ENCODE measurements around the gene PUSL1.
A peak's percentile ranks its signal among the peaks of the same experiment; 100 is the strongest.

Gene PUSL1

DNA sequence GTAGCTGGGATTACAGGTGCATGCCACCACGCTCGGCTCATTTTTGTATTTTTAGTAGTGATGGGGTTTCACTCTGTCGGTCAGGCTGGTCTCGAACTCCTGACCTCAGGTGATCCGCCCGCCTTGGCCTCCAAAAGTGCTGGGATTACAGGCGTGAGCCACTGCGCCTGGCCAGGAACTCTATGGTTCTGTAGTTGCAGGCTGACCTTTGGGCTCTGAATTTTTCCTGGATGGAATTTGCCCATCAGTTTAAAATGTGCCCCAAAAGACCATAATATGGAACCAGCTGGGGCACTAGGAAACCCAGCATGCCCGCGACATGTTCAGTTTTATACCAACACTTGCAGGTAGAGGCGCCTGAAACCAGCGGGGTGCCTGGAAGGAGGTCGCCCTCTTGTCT, 29.8 kb upstream of the PUSL1 start:
- DNase-seq (ENCODE audit: low read depth in 1 of 2, low spot score in 1 of 2): no peak

DNA sequence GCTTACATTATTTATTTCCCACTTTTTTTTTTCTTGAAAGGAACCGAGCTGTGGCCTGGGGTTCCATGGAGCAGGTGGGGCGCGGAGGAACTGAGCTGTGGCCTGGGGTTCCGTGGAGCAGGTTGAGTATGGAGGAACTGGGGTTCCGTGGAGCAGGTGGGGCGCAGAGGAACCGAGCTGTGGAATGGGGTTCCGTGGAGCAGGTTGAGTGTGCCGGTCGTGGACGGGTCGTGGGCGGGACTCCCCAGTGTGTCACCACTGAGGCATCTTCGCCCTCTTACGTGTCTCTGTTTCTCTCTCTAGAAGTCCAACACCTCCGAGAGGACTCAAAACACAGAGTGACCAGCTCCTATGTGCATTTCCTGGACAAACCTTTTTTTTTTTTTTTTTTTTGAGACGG, 29.4 kb upstream of the PUSL1 start:
- no peak for DNase-seq (ENCODE audit: low read depth in 1 of 2, low spot score in 1 of 2)

GRCh38 chr1:1280782-1281481, 27.5 kb upstream of the PUSL1 start:
- no peak for DNase-seq (ENCODE audit: low read depth in 1 of 2, low spot score in 1 of 2)

- DNase-seq (ENCODE audit: low read depth in 1 of 2, low spot score in 1 of 2): no peak
Measured at GRCh38 chr1:1281533-1282321, 26.7 kb upstream of the PUSL1 start.

DNA sequence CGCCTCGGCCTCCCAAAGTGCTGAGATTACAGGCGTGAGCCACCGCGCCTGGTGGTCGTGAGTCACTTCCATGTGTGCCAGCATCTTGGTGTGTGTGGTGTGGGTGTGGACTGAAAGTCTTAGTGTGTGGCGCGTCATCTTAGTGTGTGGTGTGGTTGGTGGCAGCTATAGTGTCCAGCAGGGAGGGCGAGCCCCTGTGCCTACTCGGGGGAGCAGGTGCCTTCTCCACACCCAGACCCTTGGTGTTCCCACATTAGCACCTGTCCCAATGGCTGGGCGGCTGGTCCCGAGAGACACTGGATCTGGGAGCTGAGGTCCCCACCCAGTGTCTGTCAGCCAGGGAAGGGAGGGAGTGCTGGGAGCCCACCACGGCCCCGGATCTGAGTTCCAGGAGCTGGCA, 25.4 kb upstream of the PUSL1 start:
- DNase-seq (ENCODE audit: low read depth in 1 of 2, low spot score in 1 of 2): no peak

DNA sequence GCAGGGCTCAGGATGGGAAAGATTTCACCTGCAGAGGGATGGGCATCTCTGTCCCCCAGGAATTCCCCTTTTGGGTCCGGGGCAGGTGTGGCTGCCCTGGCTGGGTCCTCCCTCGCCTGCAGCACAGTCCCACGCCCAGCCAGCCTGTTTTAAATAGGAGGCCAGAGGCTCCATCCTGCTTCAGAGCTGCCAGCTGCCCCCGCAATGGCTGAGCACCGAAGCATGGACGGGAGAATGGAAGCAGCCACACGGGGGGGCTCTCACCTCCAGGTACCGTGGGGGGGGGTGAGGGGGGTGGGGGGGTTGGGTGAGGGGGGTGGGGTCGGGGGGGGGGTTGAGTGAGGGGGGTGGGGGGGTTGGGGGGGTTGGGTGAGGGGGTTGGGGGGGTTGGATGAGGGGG, 24.6 kb upstream of the PUSL1 start:
- no peak for DNase-seq (ENCODE audit: low read depth in 1 of 2, low spot score in 1 of 2)

DNA sequence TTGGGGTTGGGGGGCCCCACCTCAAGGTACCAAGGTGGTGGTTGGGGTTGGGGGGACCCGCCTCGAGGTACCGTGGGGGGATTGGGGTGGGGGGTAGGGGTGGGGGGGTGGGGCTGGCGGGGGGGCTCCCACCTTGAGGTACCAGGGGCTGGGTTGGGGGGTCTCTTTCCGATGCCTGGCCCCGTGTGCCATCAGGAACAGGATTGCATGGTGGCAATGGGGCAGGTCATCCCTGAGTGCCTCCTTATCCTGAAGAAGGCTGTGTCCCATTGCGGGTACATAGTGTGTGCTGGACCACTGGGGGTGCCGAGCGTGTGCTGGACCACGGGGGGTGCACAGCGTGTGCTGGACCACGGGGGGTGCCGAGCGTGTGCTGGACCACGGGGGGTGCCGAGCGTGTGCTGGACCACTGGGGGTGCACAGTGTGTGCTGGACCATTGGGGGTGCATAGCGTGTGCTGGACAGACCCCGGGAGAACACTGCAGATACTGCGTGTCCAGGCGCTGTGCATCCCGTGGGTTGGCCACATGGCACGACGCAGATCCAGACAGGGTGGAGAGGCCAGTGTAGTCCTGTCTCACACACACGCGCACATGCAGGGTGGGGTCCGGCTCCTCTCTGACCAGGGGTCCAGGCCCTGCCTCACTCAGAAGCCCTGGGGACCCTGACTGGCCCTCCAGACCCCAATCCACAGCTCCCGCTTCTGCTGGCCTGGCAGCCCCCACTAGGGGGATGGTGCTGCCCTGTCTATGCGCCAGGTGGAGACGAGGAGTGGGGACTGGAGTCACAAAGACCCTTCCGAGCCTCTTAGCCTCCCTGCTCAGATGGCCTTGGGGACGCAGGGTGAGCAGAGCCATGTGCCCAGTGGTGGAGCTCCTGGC, 23.9 kb upstream of the PUSL1 start:
- DNase-seq (ENCODE audit: low read depth in 1 of 2, low spot score in 1 of 2): no peak

- no peak for DNase-seq (ENCODE audit: low read depth in 1 of 2, low spot score in 1 of 2)
Measured at GRCh38 chr1:1285102-1285571, 23.3 kb upstream of the PUSL1 start.

DNA sequence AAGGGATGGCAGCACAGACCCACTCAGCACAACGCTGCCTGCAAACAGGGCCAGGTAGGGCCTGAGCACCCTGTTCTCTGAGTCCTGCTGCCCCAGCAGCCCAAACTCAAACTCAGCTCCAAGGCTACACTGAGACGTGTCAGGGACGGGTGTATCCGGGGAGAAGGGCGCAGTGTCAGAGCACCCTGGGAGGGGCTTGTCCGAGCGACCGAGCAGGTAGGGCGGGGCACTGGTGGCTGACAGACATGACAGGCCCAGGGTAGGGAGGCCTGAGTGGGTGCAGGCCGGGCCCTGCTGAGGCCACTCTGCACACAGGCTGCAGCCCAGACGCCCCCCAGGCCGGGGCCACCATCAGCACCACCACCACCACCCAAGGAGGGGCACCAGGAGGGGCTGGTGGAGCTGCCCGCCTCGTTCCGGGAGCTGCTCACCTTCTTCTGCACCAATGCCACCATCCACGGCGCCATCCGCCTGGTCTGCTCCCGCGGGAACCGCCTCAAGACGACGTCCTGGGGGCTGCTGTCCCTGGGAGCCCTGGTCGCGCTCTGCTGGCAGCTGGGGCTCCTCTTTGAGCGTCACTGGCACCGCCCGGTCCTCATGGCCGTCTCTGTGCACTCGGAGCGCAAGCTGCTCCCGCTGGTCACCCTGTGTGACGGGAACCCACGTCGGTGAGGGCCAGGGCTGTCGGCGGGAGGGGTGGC, 22.6 kb upstream of the PUSL1 start:
- DNase-seq (ENCODE audit: low read depth in 1 of 2, low spot score in 1 of 2): no peak

GRCh38 chr1:1286313-1287261, 21.8 kb upstream of the PUSL1 start:
- no peak for DNase-seq (ENCODE audit: low read depth in 1 of 2, low spot score in 1 of 2)

DNA sequence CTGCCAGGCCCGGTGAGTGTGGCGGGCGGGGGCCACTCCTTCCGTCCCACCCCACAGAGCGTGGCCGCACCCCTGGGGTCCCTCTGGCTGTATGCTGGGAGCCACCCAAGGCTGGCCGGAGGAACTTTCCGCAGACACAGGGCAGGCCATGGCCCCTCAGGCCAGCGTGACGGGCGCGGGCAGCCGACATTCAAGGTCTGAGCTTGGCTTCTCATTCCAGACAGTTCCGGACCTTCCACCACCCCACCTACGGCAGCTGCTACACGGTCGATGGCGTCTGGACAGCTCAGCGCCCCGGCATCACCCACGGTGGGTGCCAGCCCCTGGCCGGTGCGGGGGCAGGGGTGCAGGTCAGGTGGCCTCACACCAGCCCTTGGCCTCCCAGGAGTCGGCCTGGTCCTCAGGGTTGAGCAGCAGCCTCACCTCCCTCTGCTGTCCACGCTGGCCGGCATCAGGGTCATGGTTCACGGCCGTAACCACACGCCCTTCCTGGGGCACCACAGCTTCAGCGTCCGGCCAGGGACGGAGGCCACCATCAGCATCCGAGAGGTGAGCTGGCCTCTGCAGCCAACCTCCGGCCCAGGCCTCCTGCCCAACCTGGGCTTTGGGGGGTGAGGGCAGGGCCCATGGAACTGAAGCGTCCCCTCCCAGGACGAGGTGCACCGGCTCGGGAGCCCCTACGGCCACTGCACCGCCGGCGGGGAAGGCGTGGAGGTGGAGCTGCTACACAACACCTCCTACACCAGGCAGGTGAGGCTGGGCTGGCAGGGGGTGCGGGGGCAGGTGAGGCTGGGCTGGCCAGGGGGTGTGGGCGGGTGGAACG, 20.9 kb upstream of the PUSL1 start:
- DNase-seq (ENCODE audit: low read depth in 1 of 2, low spot score in 1 of 2): no peak

DNA sequence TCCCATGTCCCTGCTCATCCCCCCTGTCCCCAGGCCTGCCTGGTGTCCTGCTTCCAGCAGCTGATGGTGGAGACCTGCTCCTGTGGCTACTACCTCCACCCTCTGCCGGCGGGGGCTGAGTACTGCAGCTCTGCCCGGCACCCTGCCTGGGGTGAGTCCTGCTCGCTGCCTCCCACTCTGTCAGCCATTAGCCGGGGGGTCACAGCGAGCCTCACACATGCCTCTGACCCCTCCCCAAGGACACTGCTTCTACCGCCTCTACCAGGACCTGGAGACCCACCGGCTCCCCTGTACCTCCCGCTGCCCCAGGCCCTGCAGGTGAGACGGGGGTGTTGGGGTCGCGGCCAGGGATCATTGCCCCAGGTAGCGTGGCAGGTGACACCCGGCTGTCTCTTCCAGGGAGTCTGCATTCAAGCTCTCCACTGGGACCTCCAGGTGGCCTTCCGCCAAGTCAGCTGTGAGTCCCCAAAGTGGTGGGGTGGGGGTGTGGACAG, 18.1 kb upstream of the PUSL1 start:
- DNase-seq (ENCODE audit: low read depth in 1 of 2, low spot score in 1 of 2): peak in 1 of 2 donors; percentile 34

GRCh38 chr1:1291023-1291528, 17.3 kb upstream of the PUSL1 start:
- no peak for DNase-seq (ENCODE audit: low read depth in 1 of 2, low spot score in 1 of 2)

- peak; percentile 34 to 45 for DNase-seq (ENCODE audit: low read depth in 1 of 2, low spot score in 1 of 2)
Measured at GRCh38 chr1:1291548-1292441, 16.6 kb upstream of the PUSL1 start.

GRCh38 chr1:1292442-1292779, 16.0 kb upstream of the PUSL1 start:
- no peak for DNase-seq (ENCODE audit: low read depth in 1 of 2, low spot score in 1 of 2)

DNA sequence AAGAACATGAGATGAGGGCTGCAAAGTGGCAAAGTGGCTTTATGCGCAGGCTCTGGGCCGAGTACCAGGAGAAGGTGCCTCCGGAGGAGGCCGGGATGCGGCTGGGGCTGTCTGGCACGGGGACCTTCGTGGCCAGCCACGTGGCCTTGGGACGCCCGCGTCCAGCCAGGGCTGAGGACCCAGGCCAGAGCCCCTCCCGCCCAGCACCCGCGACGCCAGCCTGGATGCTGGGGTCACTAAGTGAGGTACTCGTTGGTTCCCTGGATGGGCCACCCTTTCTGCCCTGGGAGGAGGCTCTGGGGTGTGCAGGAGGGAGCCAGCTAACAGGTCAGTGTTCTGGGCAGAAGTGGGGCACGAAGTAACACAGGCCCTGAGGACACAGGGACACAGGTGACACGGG, 15.5 kb upstream of the PUSL1 start:
- DNase-seq (ENCODE audit: low read depth in 1 of 2, low spot score in 1 of 2): no peak

All from activated T-helper 1 cell treated with anti-CD3 and anti-CD28 coated beads, Interleukin-2, amount 50 U/mL, for 16 hours (primary cell).